Adrenal gland (tissue), 12 donors: ENCODE data around the gene AP1AR. TPM values are rescaled to one million over a fixed set of nuclear protein-coding genes. Genes with fewer than 3 reads are reported as not detected.

Source experiments
- DNase-seq, 7 donors: peaks; one replicate each; pipeline ENCODE4 v3.0.0-alpha.2; 2019 to 2020
- H3K27ac ChIP-seq, 5 donors: fragments of 200-600 bp; sonication (generic) in 4 of 5; 1 replicate in 3 of 5; 2 replicates in 2 of 5; pipeline versions ENCODE4 v1.5.1 to v1.8.0; 2016 to 2020; ENCODE audit warnings: mild to moderate bottlenecking in 1 of 5
- H3K27me3 ChIP-seq: fragments of 200-600 bp; 2 replicates; pipeline ENCODE4 v1.8.0; 2021
- H3K36me3 ChIP-seq, 2 donors: fragments of 200-600 bp; replicated peaks in 1 of 2; 1 replicate in 1 of 2; 2 replicates in 1 of 2; pipeline versions ENCODE4 v1.5.1 to v1.8.0; 2018 to 2022
- H3K4me1 ChIP-seq, 2 donors: fragments of 200-600 bp; replicated peaks in 1 of 2; 1 replicate in 1 of 2; 2 replicates in 1 of 2; pipeline versions ENCODE4 v1.5.1 to v1.8.0; 2018 to 2021
- H3K4me3 ChIP-seq, 4 donors: fragments of 200-600 bp; sonication (generic) in 3 of 4; one replicate each; pipeline ENCODE4 v1.5.1; 2016 to 2018
- H3K9me3 ChIP-seq, 3 donors: fragments of 200-600 bp; sonication (generic) in 1 of 3; replicated peaks in 1 of 3; 1 replicate in 2 of 3; 2 replicates in 1 of 3; pipeline versions ENCODE4 v1.5.1 to v1.8.0; 2016 to 2021
- CTCF ChIP-seq, 6 experiments: fragments of 450-650 bp in 4 of 6; fragments of 200-600 bp in 2 of 6; sonication (generic) in 1 of 6; IDR thresholded peaks; 1 replicate in 5 of 6; 2 replicates in 1 of 6; pipeline versions ENCODE4 v1.5.1 to v1.8.0; 2016 to 2021; ENCODE audit warnings: antibody characterized with exemption in 6 of 6, mild to moderate bottlenecking in 2 of 6, moderate library complexity in 1 of 6
- POLR2A ChIP-seq, 2 donors: fragments of 450-650 bp; IDR thresholded peaks; one replicate each; pipeline ENCODE4 v1.6.1; 2017; ENCODE audit warnings: antibody characterized with exemption in 2 of 2, mild to moderate bottlenecking in 2 of 2, moderate library complexity in 1 of 2
- WGBS, 4 donors: extraction: QIAGEN DNeasy Blood & Tissue Kit in 2 of 4; methylation state at CpG; one replicate each; pipeline versions ENCODE4 v1.1.5 to v1.1.7; 2013 to 2017; 5-methylcytosine and 5-hydroxymethylcytosine counted together
- intact Hi-C, 2 donors: fragments of 100-400 bp; cut with DNase I; formaldehyde crosslinking; loops; one replicate each; pipeline versions ENCODE4 v1.14.1 to v1.15.0; 2022 to 2023
- polyA plus RNA-seq, 3 donors: library from polyadenylated mRNA; stranded (reverse); fragments of 200-250 nt in 2 of 3; fragments of 350-450 nt in 1 of 3; fragmentation: Illumina TruSeq in 1 of 3; extraction: RNeasy Lipid Tissue Mini Kit (QIAGEN cat#74804) in 1 of 3; gene quantifications; one replicate each; pipeline ENCODE4 v1.2.3, GENCODE V29; 2013 to 2014
- total RNA-seq, 9 donors: library from RNA; depleted of rRNA in 4 of 9; stranded (reverse); fragments of >200 nt in 4 of 9; fragments of 120-200 nt in 1 of 9; fragmentation: NEBNext Ultra II Directional in 1 of 9; extraction: Animal tissue kit (Norgen Biotek cat#: 25700) in 1 of 9; gene quantifications; one replicate each; pipeline versions ENCODE4 v1.1.0 to v1.2.4, GENCODE V29; 2013 to 2023
- donor health status: healthy with polysubstance abuse.
- donor health status: Bipolar disorder and iron deficiency.
- donor health status: DM: yes; HTN: yes; CAD: no.
- donor health status: DM: no; HTN: no; CAD: no.
- donor health status: DM: no; HTN: no; CAD: no.
- donor health status: DM: yes; HTN: yes; CAD: no.

The AP1AR gene
- total and polyA plus RNA-seq, 12 donors: 7.3 to 30.1 (median 19.6) TPM

- no peak for TF ChIP-seq CTCF (IDR thresholded peaks at IDR 0.05)
- TF ChIP-seq POLR2A (IDR thresholded peaks at IDR 0.05): no peak
These were observed 52.6 kb downstream of the AP1AR start for GRCh38 chr4:112284166-112284565.

GRCh38 chr4:112284662-112285411, 53.2 kb downstream of the AP1AR start:
- H3K4me3 ChIP-seq: peak overlapping the region in 3 of 4 donors; percentile 19 to 81 (median 50)
- 2 to 3% (median 3%) methylated on average over 15 of the region's 15 CpGs for WGBS, 4 donors
- H3K36me3 ChIP-seq: no peaks in the 10 kb centered on the region
- TF ChIP-seq POLR2A (IDR thresholded peaks at IDR 0.05) (no peak), CTCF (IDR thresholded peaks at IDR 0.05) (no peak)
- DNase-seq: peak in 1 of 7 donors; percentile 16
- no peaks in the 10 kb centered on the region for H3K27me3 ChIP-seq
- peak overlapping the region in 3 of 5 donors; percentile 62 to 74 (median 69) for H3K27ac ChIP-seq
- H3K9me3 ChIP-seq: no peaks in the 10 kb centered on the region
- intact Hi-C loops: no loop called here
- H3K4me1 ChIP-seq: peaks cover 4 to 27% of the 10 kb centered on the region in 2 donors

More at GRCh38 chr4:112284166-112284565, 52.6 kb downstream of the AP1AR start:
- Histone ChIP-seq H3K27ac (peak overlapping the region in 1 of 5 donors; percentile 27), H3K36me3 (no peaks in the 10 kb centered on the region), H3K9me3 (no peaks in the 10 kb centered on the region), H3K27me3 (no peaks in the 10 kb centered on the region), H3K4me3 (peak overlapping the region in 1 of 4 donors; percentile 81), H3K4me1 (peaks cover 4 to 27% of the 10 kb centered on the region in 2 donors)
- intact Hi-C loops: no loop called here
- no peak for DNase-seq
- 49 to 77% (median 60%) methylated on average over 6 of the region's 6 CpGs for WGBS, 4 donors

GRCh38 chr4:112287258-112287989, 55.8 kb downstream of the AP1AR start:
- H3K27me3 ChIP-seq: no peaks in the 10 kb centered on the region
- WGBS, 4 donors: 89 to 95% (median 94%) methylated on average over 8 of the region's 8 CpGs
- intact Hi-C loops: no loop called here
- no peak overlapping the region for H3K27ac ChIP-seq
- H3K4me3 ChIP-seq: no peak overlapping the region
- TF ChIP-seq POLR2A (IDR thresholded peaks at IDR 0.05) (no peak), CTCF (IDR thresholded peaks at IDR 0.05) (no peak)
- H3K9me3 ChIP-seq: no peaks in the 10 kb centered on the region
- peaks cover 4 to 25% of the 10 kb centered on the region in 2 donors for H3K4me1 ChIP-seq
- no peak for DNase-seq
- no peaks in the 10 kb centered on the region for H3K36me3 ChIP-seq

GRCh38 chr4:112288455-112288854, 56.9 kb downstream of the AP1AR start:
- Histone ChIP-seq H3K9me3 (no peaks in the 10 kb centered on the region), H3K27me3 (no peaks in the 10 kb centered on the region), H3K27ac (no peak overlapping the region), H3K4me1 (peaks cover 0 to 15% of the 10 kb centered on the region in 2 donors), H3K36me3 (no peaks in the 10 kb centered on the region), H3K4me3 (no peak overlapping the region)
- no peak for DNase-seq
- 71 to 88% (median 80%) methylated on average over 3 of the region's 3 CpGs for WGBS, 4 donors
- TF ChIP-seq POLR2A (IDR thresholded peaks at IDR 0.05) (no peak), CTCF (IDR thresholded peaks at IDR 0.05) (no peak)
- intact Hi-C loops: no loop called here
